ENCODE measurements around the gene ALG9. TPM values are rescaled to one million over a fixed set of nuclear protein-coding genes. Genes with fewer than 3 reads are reported as not detected.

ALG9 gene
- total RNA-seq, 1 donor from 2014 or later: 16.8 TPM

GRCh38 chr11:111762981-111763643 is 108.3 kb downstream of the ALG9 start:
- Histone ChIP-seq H3K27ac (no peak overlapping the region), H3K9me3 (no peaks in the 10 kb centered on the region), H3K27me3 (no peaks in the 10 kb centered on the region), H3K36me3 (peaks cover 27 to 52% of the 10 kb centered on the region in 2 donors), H3K4me3 (no peak overlapping the region), H3K4me1 (peaks cover 6 to 17% of the 10 kb centered on the region in 2 donors)
- no peak for TF ChIP-seq CTCF (IDR thresholded peaks at IDR 0.05)
- DNase-seq (ENCODE audit: low spot score in 2 of 2): no peak
- intact Hi-C loops (cut with DNase I): loop anchor here (10.0 kb wide), 1 partner anchor 48 kb away; no protein-coding TSS in a partner anchor

- H3K27ac ChIP-seq: no peak overlapping the region
- DNase-seq (ENCODE audit: low spot score in 2 of 2): no peak
- intact Hi-C loops (cut with DNase I): loop anchor here (10.0 kb wide), 1 partner anchor 48 kb away; no protein-coding TSS in a partner anchor
Measured at GRCh38 chr11:111762526-111762925, 108.9 kb downstream of the ALG9 start.

GRCh38 chr11:111761036-111761435 is 110.3 kb downstream of the ALG9 start:
- Histone ChIP-seq H3K4me3 (no peak overlapping the region), H3K36me3 (peaks cover 27 to 68% of the 10 kb centered on the region in 2 donors), H3K27me3 (no peaks in the 10 kb centered on the region), H3K27ac (no peak overlapping the region), H3K4me1 (peaks cover 0 to 12% of the 10 kb centered on the region in 2 donors), H3K9me3 (no peaks in the 10 kb centered on the region)
- intact Hi-C loops (cut with DNase I): loop anchor here (10.0 kb wide), 1 partner anchor 46 kb away; no protein-coding TSS in a partner anchor
- DNase-seq (ENCODE audit: low spot score in 2 of 2): no peak
- no peak for TF ChIP-seq CTCF (IDR thresholded peaks at IDR 0.05)

More at GRCh38 chr11:111762526-111762925, 108.9 kb downstream of the ALG9 start:
- TF ChIP-seq CTCF (IDR thresholded peaks at IDR 0.05): no peak
- Histone ChIP-seq H3K4me1 (peaks cover 6 to 17% of the 10 kb centered on the region in 2 donors), H3K4me3 (no peak overlapping the region), H3K27me3 (no peaks in the 10 kb centered on the region), H3K9me3 (no peaks in the 10 kb centered on the region), H3K36me3 (peaks cover 27 to 53% of the 10 kb centered on the region in 2 donors)

GRCh38 chr11:111759778-111760407 is 111.5 kb downstream of the ALG9 start:
- intact Hi-C loops (cut with DNase I): loop anchor here (10.0 kb wide), 1 partner anchor 45 kb away; no protein-coding TSS in a partner anchor
- no peak for DNase-seq (ENCODE audit: low spot score in 2 of 2)
- no peaks in the 10 kb centered on the region for H3K9me3 ChIP-seq
- no peak overlapping the region for H3K4me3 ChIP-seq
- no peak for TF ChIP-seq CTCF (IDR thresholded peaks at IDR 0.05)
- H3K4me1 ChIP-seq: peaks cover 0 to 8% of the 10 kb centered on the region in 2 donors
- H3K36me3 ChIP-seq: peaks cover 32 to 76% of the 10 kb centered on the region in 2 donors
- peak overlapping the region in 1 of 2 donors; percentile 18 for H3K27ac ChIP-seq
- no peaks in the 10 kb centered on the region for H3K27me3 ChIP-seq

GRCh38 chr11:111759376-111759775 is 112.0 kb downstream of the ALG9 start:
- Histone ChIP-seq H3K4me1 (peaks cover 0 to 8% of the 10 kb centered on the region in 2 donors), H3K27ac (peak overlapping the region in 1 of 2 donors; percentile 18), H3K9me3 (no peaks in the 10 kb centered on the region), H3K36me3 (peaks cover 37 to 81% of the 10 kb centered on the region in 2 donors), H3K4me3 (no peak overlapping the region), H3K27me3 (no peaks in the 10 kb centered on the region)
- no peak for DNase-seq (ENCODE audit: low spot score in 2 of 2)
- TF ChIP-seq CTCF (IDR thresholded peaks at IDR 0.05): no peak
- intact Hi-C loops (cut with DNase I): no loop called here

Data from ascending aorta (tissue), 2 donors.